Mesendoderm (in vitro differentiated cells): ENCODE measurements around the gene MOB3C.

Experiments
- DNase-seq: peaks from one replicate; pipeline ENCODE4 v3.0.0; 2013
- H2AK5ac ChIP-seq: 2 replicates; pipeline ENCODE4 v1.6.1; 2013; ENCODE audit warnings: low read length, inconsistent platforms
- H2BK120ac ChIP-seq: 2 replicates; pipeline ENCODE4 v1.6.1; 2013; ENCODE audit warnings: low read depth, mild to moderate bottlenecking, low read length, moderate library complexity, mixed read lengths
- H2BK15ac ChIP-seq: replicated peaks from 2 replicates; pipeline ENCODE4 v1.6.1; 2013; ENCODE audit warnings: low read depth, mild to moderate bottlenecking, moderate library complexity
- H2BK5ac ChIP-seq: 2 replicates; pipeline ENCODE4 v1.6.1; 2013; ENCODE audit warnings: low read length, inconsistent platforms
- H3K18ac ChIP-seq: 2 replicates; pipeline ENCODE4 v1.6.1; 2013; ENCODE audit warnings: mild to moderate bottlenecking, low read length, mixed read lengths
- H3K23ac ChIP-seq: one replicate; pipeline ENCODE4 v1.6.1; 2013; ENCODE audit warnings: low read length
- H3K27ac ChIP-seq: 2 replicates; pipeline ENCODE4 v1.5.1; 2013; ENCODE audit warnings: low read depth, mild to moderate bottlenecking, inconsistent platforms, low read length, moderate library complexity
- H3K27me3 ChIP-seq: 2 replicates; pipeline ENCODE4 v1.6.1; 2013; ENCODE audit warnings: low read length, control low read depth, mild to moderate bottlenecking, inconsistent platforms; ENCODE audit not compliant: insufficient read depth, poor library complexity
- H3K36me3 ChIP-seq: 2 replicates; pipeline ENCODE4 v1.6.1; 2013; ENCODE audit warnings: low read length, inconsistent platforms; ENCODE audit not compliant: control insufficient read depth, insufficient read depth
- H3K4ac ChIP-seq: one replicate; pipeline ENCODE4 v1.6.1; 2013; ENCODE audit warnings: low read depth, mild to moderate bottlenecking, low read length, moderate library complexity
- H3K4me1 ChIP-seq: 2 replicates; pipeline ENCODE4 v1.6.1; 2013; ENCODE audit warnings: low read depth, low read length, inconsistent platforms; ENCODE audit not compliant: control insufficient read depth
- H3K4me2 ChIP-seq: 2 replicates; pipeline ENCODE4 v1.6.1; 2013; ENCODE audit warnings: low read length
- H3K4me3 ChIP-seq: 2 replicates; pipeline ENCODE4 v1.5.1; 2013; ENCODE audit warnings: mild to moderate bottlenecking, low read length
- H3K56ac ChIP-seq: one replicate; pipeline ENCODE4 v1.6.1; 2013; ENCODE audit warnings: low read length
- H3K79me1 ChIP-seq: 2 replicates; pipeline ENCODE4 v1.6.1; 2013; ENCODE audit warnings: low read length, inconsistent platforms
- H3K79me2 ChIP-seq: 2 replicates; pipeline ENCODE4 v1.6.1; 2013; ENCODE audit warnings: mild to moderate bottlenecking, low read length; ENCODE audit not compliant: control insufficient read depth, insufficient read depth
- H3K9ac ChIP-seq: 2 replicates; pipeline ENCODE4 v1.6.1; 2013; ENCODE audit warnings: low read length, inconsistent platforms
- H4K5ac ChIP-seq: one replicate; pipeline ENCODE4 v1.6.1; 2013; ENCODE audit warnings: low read length
- H4K8ac ChIP-seq: one replicate; pipeline ENCODE4 v1.6.1; 2013; ENCODE audit warnings: low read depth, mild to moderate bottlenecking, control low read depth, low read length, moderate library complexity
- WGBS: extraction: QIAGEN DNeasy Blood & Tissue Kit; methylation state at CpG from one replicate; pipeline ENCODE4 v1.1.7; 2013; ENCODE audit warnings: low lambda C conversion rate, missing lambda C conversion rate; ENCODE audit not compliant: insufficient coverage; ENCODE audit errors: extremely low coverage; 5-methylcytosine and 5-hydroxymethylcytosine counted together

MOB3C gene

GRCh38 chr1:46621930-46622329, 5.3 kb upstream of the MOB3C start:
- no peak overlapping the region for H4K5ac ChIP-seq
- no peak overlapping the region for H3K56ac ChIP-seq
- H2AK5ac ChIP-seq: no peak overlapping the region
- H3K4me1 ChIP-seq: peaks cover 3% of the 10 kb centered on the region
- no CpG with 5 or more reads among the region's 7 CpGs for WGBS
- H3K79me2 ChIP-seq: no peaks in the 10 kb centered on the region
- no peak overlapping the region for H3K4ac ChIP-seq
- H3K27me3 ChIP-seq: no peaks in the 10 kb centered on the region
- H4K8ac ChIP-seq: no peak overlapping the region
- no peak for DNase-seq
- H3K9ac ChIP-seq: no peak overlapping the region
- no peak overlapping the region for H3K4me2 ChIP-seq
- no peak overlapping the region for H2BK5ac ChIP-seq
- H3K23ac ChIP-seq: no peak overlapping the region
- H2BK15ac ChIP-seq: no peak overlapping the region
- no peak overlapping the region for H3K27ac ChIP-seq
- H2BK120ac ChIP-seq: no peak overlapping the region
- no peak overlapping the region for H3K4me3 ChIP-seq
- H3K36me3 ChIP-seq: no peaks in the 10 kb centered on the region
- no peak overlapping the region for H3K18ac ChIP-seq
- no peaks in the 10 kb centered on the region for H3K79me1 ChIP-seq

DNA sequence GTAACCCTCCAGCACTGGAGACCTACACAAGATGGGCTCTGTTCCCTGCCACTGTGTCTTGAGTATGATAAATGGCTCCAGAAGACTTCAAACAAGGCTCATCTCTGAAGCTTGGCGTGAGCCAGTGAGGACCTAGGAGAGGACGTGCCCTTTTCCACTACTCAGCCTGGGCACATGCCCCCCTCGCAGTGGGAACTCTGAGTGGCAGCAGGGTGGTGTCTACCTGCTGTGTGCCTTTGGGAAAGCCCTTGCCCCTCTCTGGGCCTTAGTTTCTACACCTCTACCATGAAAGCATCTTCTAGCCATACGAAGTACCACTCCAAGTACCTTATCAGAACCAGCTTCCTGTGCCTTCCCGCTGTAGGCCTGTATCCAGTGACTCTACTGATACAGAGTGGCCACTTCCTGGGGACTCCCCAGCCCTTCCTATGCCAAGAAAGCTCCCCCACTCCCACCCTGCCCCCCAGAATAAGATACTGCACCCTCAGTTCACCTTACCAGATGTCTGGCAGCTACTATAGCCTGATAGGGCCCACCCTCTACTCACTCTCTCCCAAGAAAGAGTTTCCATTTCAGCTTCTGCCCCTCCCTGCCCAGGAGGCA, 3.1 kb upstream of the MOB3C start:
- no peak for DNase-seq
- Histone ChIP-seq H3K79me1 (no peaks in the 10 kb centered on the region), H3K4me1 (peaks cover 5% of the 10 kb centered on the region), H3K56ac (no peak overlapping the region), H2BK5ac (no peak overlapping the region), H3K18ac (no peak overlapping the region), H2BK120ac (no peak overlapping the region), H3K27me3 (no peaks in the 10 kb centered on the region), H3K4me2 (no peak overlapping the region), H3K4ac (no peak overlapping the region), H2AK5ac (no peak overlapping the region), H3K23ac (no peak overlapping the region), H4K8ac (no peak overlapping the region), H3K79me2 (no peaks in the 10 kb centered on the region), H3K27ac (no peak overlapping the region), H3K4me3 (no peak overlapping the region), H4K5ac (no peak overlapping the region), H3K9ac (no peak overlapping the region), H2BK15ac (no peak overlapping the region), H3K36me3 (no peaks in the 10 kb centered on the region)
- WGBS: no CpG with 5 or more reads among the region's 5 CpGs

- no peak overlapping the region for H2AK5ac ChIP-seq
- H3K79me2 ChIP-seq: no peaks in the 10 kb centered on the region
- no peak overlapping the region for H3K4ac ChIP-seq
- no peak overlapping the region for H3K4me3 ChIP-seq
- DNase-seq: no peak
- H3K18ac ChIP-seq: no peak overlapping the region
- no peak overlapping the region for H3K9ac ChIP-seq
- H3K4me2 ChIP-seq: no peak overlapping the region
- no peak overlapping the region for H4K8ac ChIP-seq
- no peaks in the 10 kb centered on the region for H3K36me3 ChIP-seq
- no peaks in the 10 kb centered on the region for H3K79me1 ChIP-seq
- no peak overlapping the region for H2BK15ac ChIP-seq
- H3K27ac ChIP-seq: no peak overlapping the region
- no peak overlapping the region for H4K5ac ChIP-seq
- WGBS: no CpG with 5 or more reads among the region's 4 CpGs
- H2BK120ac ChIP-seq: no peak overlapping the region
- H3K4me1 ChIP-seq: peaks cover 8% of the 10 kb centered on the region
- no peak overlapping the region for H2BK5ac ChIP-seq
- no peaks in the 10 kb centered on the region for H3K27me3 ChIP-seq
- no peak overlapping the region for H3K23ac ChIP-seq
- no peak overlapping the region for H3K56ac ChIP-seq
Observed at GRCh38 chr1:46618754-46619415, 2.3 kb upstream of the MOB3C start.

DNA sequence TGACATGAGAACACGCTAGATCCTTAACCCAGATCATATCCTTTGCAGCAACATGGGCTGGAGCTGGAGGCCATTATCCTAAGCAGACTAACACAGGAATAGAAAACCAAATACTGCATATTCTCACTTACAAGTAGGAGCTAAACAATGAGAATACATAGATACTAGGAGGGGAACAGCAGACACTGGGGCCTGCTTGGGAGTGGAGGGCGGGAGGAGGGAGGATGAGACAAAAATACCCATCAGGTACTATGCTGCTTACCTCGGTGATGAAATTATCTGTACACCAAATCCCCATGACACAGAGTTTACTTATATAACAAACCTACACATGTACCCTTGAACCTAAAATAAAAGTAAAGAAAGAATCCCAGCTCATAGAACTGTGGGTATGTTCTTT, 1.2 kb upstream of the MOB3C start:
- no peak overlapping the region for H3K4me3 ChIP-seq
- no peak overlapping the region for H2BK120ac ChIP-seq
- H3K56ac ChIP-seq: peak overlapping the region; percentile 89
- peaks cover 10% of the 10 kb centered on the region for H3K4me1 ChIP-seq
- H3K79me1 ChIP-seq: no peaks in the 10 kb centered on the region
- no peak overlapping the region for H3K18ac ChIP-seq
- H4K5ac ChIP-seq: no peak overlapping the region
- no peak for DNase-seq
- no peak overlapping the region for H4K8ac ChIP-seq
- no peak overlapping the region for H3K4me2 ChIP-seq
- no peaks in the 10 kb centered on the region for H3K27me3 ChIP-seq
- no peak overlapping the region for H2BK15ac ChIP-seq
- H3K79me2 ChIP-seq: no peaks in the 10 kb centered on the region
- H3K4ac ChIP-seq: no peak overlapping the region
- no peak overlapping the region for H3K27ac ChIP-seq
- no peaks in the 10 kb centered on the region for H3K36me3 ChIP-seq
- H2BK5ac ChIP-seq: no peak overlapping the region
- no CpG with 5 or more reads among the region's 3 CpGs for WGBS
- no peak overlapping the region for H3K9ac ChIP-seq
- H3K23ac ChIP-seq: no peak overlapping the region
- no peak overlapping the region for H2AK5ac ChIP-seq

- H4K5ac ChIP-seq: no peak overlapping the region
- no peak overlapping the region for H3K27ac ChIP-seq
- H4K8ac ChIP-seq: no peak overlapping the region
- H3K56ac ChIP-seq: peak overlapping the region; percentile 89
- H2BK120ac ChIP-seq: no peak overlapping the region
- H3K79me1 ChIP-seq: no peaks in the 10 kb centered on the region
- H3K18ac ChIP-seq: no peak overlapping the region
- WGBS: no CpG with 5 or more reads among the region's 10 CpGs
- peaks cover 10% of the 10 kb centered on the region for H3K4me1 ChIP-seq
- no peak overlapping the region for H2BK15ac ChIP-seq
- no peaks in the 10 kb centered on the region for H3K79me2 ChIP-seq
- no peak for DNase-seq
- H3K9ac ChIP-seq: peak overlapping the region; percentile 62
- H3K27me3 ChIP-seq: no peaks in the 10 kb centered on the region
- no peak overlapping the region for H2BK5ac ChIP-seq
- H2AK5ac ChIP-seq: no peak overlapping the region
- H3K4me2 ChIP-seq: peak overlapping the region; percentile 74
- H3K23ac ChIP-seq: no peak overlapping the region
- H3K4me3 ChIP-seq: peak overlapping the region; percentile 64
- H3K36me3 ChIP-seq: no peaks in the 10 kb centered on the region
- no peak overlapping the region for H3K4ac ChIP-seq
Observed at GRCh38 chr1:46617108-46617800, 643 bp upstream of the MOB3C start.
